Caco-2 (cell line): Measurements from ENCODE around the gene CNIH3. TPM values are rescaled to one million over a fixed set of nuclear protein-coding genes. Genes with fewer than 3 reads are reported as not detected.

Source experiments
- BruUV-seq: library from RNA; stranded (reverse); fragments of 400-500 nt; replicated peaks from 2 replicates; lab custom pipeline; 2021; lab: Mats Ljungman, UMichigan
- CTCF ChIA-PET: fragments of 300-600 bp; sonication (Branson Sonifier 250); formaldehyde crosslinking; loops from one replicate; lab custom pipeline; 2022; ENCODE audit warnings: antibody characterized with exemption; lab: Charles Lee
- POLR2A ChIA-PET: fragments of 300-600 bp; sonication (Branson Sonifier 250); formaldehyde crosslinking; loops from one replicate; lab custom pipeline; 2022; ENCODE audit warnings: antibody characterized with exemption; lab: Charles Lee
- DNase-seq, 2 experiments: peaks; one replicate each; pipeline versions ENCODE4 v3.0.0 to v3.0.0-alpha.2; 2020 to 2022
- H3K27me3 ChIP-seq: replicated peaks from 2 replicates; pipeline ENCODE4 v1.6.0; 2011; ENCODE audit warnings: low read length; ENCODE audit not compliant: control insufficient read depth, insufficient read depth
- H3K36me3 ChIP-seq: 2 replicates; pipeline ENCODE4 v1.5.1; 2011; ENCODE audit warnings: low read length; ENCODE audit not compliant: control insufficient read depth, insufficient read depth
- H3K4me1 ChIP-seq: fragments of 250-450 bp; sonication (Bioruptor Pico); 2 replicates; pipeline ENCODE4 v1.5.1; 2020; ENCODE audit warnings: mild to moderate bottlenecking
- H3K4me3 ChIP-seq: 2 replicates; pipeline ENCODE4 v1.5.1; 2011; ENCODE audit warnings: low read depth, mild to moderate bottlenecking, control low read depth, low read length
- H3K9me3 ChIP-seq: fragments of 250-450 bp; sonication (Bioruptor Pico); 2 replicates; pipeline ENCODE4 v1.5.1; 2020; ENCODE audit warnings: mild to moderate bottlenecking, moderate library complexity
- H3K27ac Mint-ChIP-seq: one replicate; pipeline ENCODE4 v1.8.0; 2022; ENCODE audit warnings: mixed read lengths; ENCODE audit not compliant: unreplicated experiment
- H3K27me3 Mint-ChIP-seq: one replicate; pipeline ENCODE4 v1.8.0; 2022; ENCODE audit warnings: mixed read lengths; ENCODE audit not compliant: insufficient read depth, unreplicated experiment
- H3K36me3 Mint-ChIP-seq: one replicate; pipeline ENCODE4 v1.8.0; 2022; ENCODE audit warnings: mild to moderate bottlenecking, mixed read lengths; ENCODE audit not compliant: insufficient read depth, unreplicated experiment
- H3K4me1 Mint-ChIP-seq: one replicate; pipeline ENCODE4 v1.8.0; 2022; ENCODE audit warnings: low read depth, mixed read lengths; ENCODE audit not compliant: unreplicated experiment
- H3K4me3 Mint-ChIP-seq: one replicate; pipeline ENCODE4 v1.8.0; 2022; ENCODE audit warnings: mild to moderate bottlenecking, moderate library complexity, mixed read lengths; ENCODE audit not compliant: unreplicated experiment
- H3K9me3 Mint-ChIP-seq: one replicate; pipeline ENCODE4 v1.8.0; 2022; ENCODE audit warnings: mixed read lengths; ENCODE audit not compliant: unreplicated experiment
- CTCF ChIP-seq, 2 experiments: fragments of 200-600 bp in 1 of 2; IDR thresholded peaks; 1 replicate in 1 of 2; 2 replicates in 1 of 2; pipeline versions ENCODE4 v1.5.1 to v1.8.0; 2011 to 2022; ENCODE audit warnings: antibody characterized with exemption in 1 of 2, control low read depth in 1 of 2, inconsistent platforms in 1 of 2, low read depth in 1 of 2, low read length in 1 of 2, mild to moderate bottlenecking in 1 of 2, moderate library complexity in 1 of 2; ENCODE audit not compliant: insufficient read depth in 1 of 2, severe bottlenecking in 1 of 2, unreplicated experiment in 1 of 2
- intact Hi-C: fragments of 100-400 bp; cut with micrococcal nuclease; formaldehyde crosslinking; loops from one replicate; pipeline ENCODE4 v1.10.0; 2022; ENCODE audit not compliant: unreplicated experiment
- total RNA-seq: library from RNA; stranded (reverse); gene quantifications from 2 replicates; pipeline ENCODE4 v1.2.3, GENCODE V29; 2022

The CNIH3 gene
- total RNA-seq, 1 experiment from 2014 or later, result 2.2 TPM

GRCh38 chr1:224637936-224638335 is 21.8 kb downstream of the CNIH3 start:
- no TSS peak for BruUV-seq
- H3K4me3 ChIP-seq, result no peak overlapping the region
- H3K9me3 Mint-ChIP-seq, result no peaks in the 10 kb centered on the region
- no peaks in the 10 kb centered on the region for H3K36me3 ChIP-seq
- POLR2A ChIA-PET, result no interaction called here
- no peak overlapping the region for H3K27ac Mint-ChIP-seq
- intact Hi-C loops, result no loop called here
- peaks cover 11% of the 10 kb centered on the region for H3K4me1 ChIP-seq
- TF ChIP-seq CTCF (IDR thresholded peaks at IDR 0.05; ENCODE audit: insufficient read depth in 1 of 2, low read depth in 1 of 2, low read length in 1 of 2, severe bottlenecking in 1 of 2, unreplicated experiment in 1 of 2), result no peak
- peaks cover 10% of the 10 kb centered on the region for H3K4me1 Mint-ChIP-seq
- no peak for DNase-seq
- H3K27me3 Mint-ChIP-seq, result no peaks in the 10 kb centered on the region
- no peaks in the 10 kb centered on the region for H3K27me3 ChIP-seq
- no peaks in the 10 kb centered on the region for H3K36me3 Mint-ChIP-seq
- CTCF ChIA-PET, result no interaction called here
- H3K9me3 ChIP-seq, result no peaks in the 10 kb centered on the region
- no peak overlapping the region for H3K4me3 Mint-ChIP-seq

GRCh38 chr1:224639426-224639975 is 23.4 kb downstream of the CNIH3 start:
- no peak for TF ChIP-seq CTCF (IDR thresholded peaks at IDR 0.05; ENCODE audit: insufficient read depth in 1 of 2, low read depth in 1 of 2, low read length in 1 of 2, severe bottlenecking in 1 of 2, unreplicated experiment in 1 of 2)
- H3K9me3 Mint-ChIP-seq, result no peaks in the 10 kb centered on the region
- H3K9me3 ChIP-seq, result no peaks in the 10 kb centered on the region
- intact Hi-C loops, result no loop called here
- peaks cover 4% of the 10 kb centered on the region for H3K36me3 Mint-ChIP-seq
- H3K27me3 Mint-ChIP-seq, result no peaks in the 10 kb centered on the region
- no peaks in the 10 kb centered on the region for H3K36me3 ChIP-seq
- H3K27ac Mint-ChIP-seq, result no peak overlapping the region
- no peak for DNase-seq
- no peaks in the 10 kb centered on the region for H3K27me3 ChIP-seq
- POLR2A ChIA-PET, result no interaction called here
- CTCF ChIA-PET, result no interaction called here
- H3K4me3 Mint-ChIP-seq, result no peak overlapping the region
- no peak overlapping the region for H3K4me3 ChIP-seq
- H3K4me1 ChIP-seq, result peaks cover 11% of the 10 kb centered on the region
- H3K4me1 Mint-ChIP-seq, result peaks cover 7% of the 10 kb centered on the region
- no TSS peak for BruUV-seq

- H3K36me3 ChIP-seq, result no peaks in the 10 kb centered on the region
- no peaks in the 10 kb centered on the region for H3K9me3 ChIP-seq
- no peaks in the 10 kb centered on the region for H3K27me3 ChIP-seq
- H3K27ac Mint-ChIP-seq, result no peak overlapping the region
- POLR2A ChIA-PET, result no interaction called here
- no TSS peak for BruUV-seq
- no peaks in the 10 kb centered on the region for H3K27me3 Mint-ChIP-seq
- H3K4me1 Mint-ChIP-seq, result peaks cover 7% of the 10 kb centered on the region
- intact Hi-C loops, result loop anchor here (2.0 kb wide), 1 partner anchor 127 kb away; no protein-coding TSS in a partner anchor
- no peaks in the 10 kb centered on the region for H3K9me3 Mint-ChIP-seq
- H3K36me3 Mint-ChIP-seq, result peaks cover 4% of the 10 kb centered on the region
- no peak for DNase-seq
- peaks cover 11% of the 10 kb centered on the region for H3K4me1 ChIP-seq
- no peak overlapping the region for H3K4me3 Mint-ChIP-seq
- no peak overlapping the region for H3K4me3 ChIP-seq
- CTCF ChIA-PET, result interaction anchor here (1.5 kb wide), 1 partner anchor 283 kb away, joined by 7 read pairs; no protein-coding TSS in a partner anchor
- TF ChIP-seq CTCF (IDR thresholded peaks at IDR 0.05; ENCODE audit: insufficient read depth in 1 of 2, low read depth in 1 of 2, low read length in 1 of 2, severe bottlenecking in 1 of 2, unreplicated experiment in 1 of 2), result no peak
Measured at GRCh38 chr1:224640018-224640417, 23.9 kb downstream of the CNIH3 start.
